GM18520 (cell line): ENCODE data around the gene LYRM4.
"Not testable (repeated sequence)": the region's sequence is repeated elsewhere in the genome, so short reads cannot be mapped to it uniquely, and the experiment has no call there.

Experiments used
- ATAC-seq: cut with Tn5 transposase; IDR thresholded peaks from one replicate; pipeline ENCODE4 v1.9.1; 2021; ENCODE audit not compliant: unreplicated experiment

Gene LYRM4

DNA sequence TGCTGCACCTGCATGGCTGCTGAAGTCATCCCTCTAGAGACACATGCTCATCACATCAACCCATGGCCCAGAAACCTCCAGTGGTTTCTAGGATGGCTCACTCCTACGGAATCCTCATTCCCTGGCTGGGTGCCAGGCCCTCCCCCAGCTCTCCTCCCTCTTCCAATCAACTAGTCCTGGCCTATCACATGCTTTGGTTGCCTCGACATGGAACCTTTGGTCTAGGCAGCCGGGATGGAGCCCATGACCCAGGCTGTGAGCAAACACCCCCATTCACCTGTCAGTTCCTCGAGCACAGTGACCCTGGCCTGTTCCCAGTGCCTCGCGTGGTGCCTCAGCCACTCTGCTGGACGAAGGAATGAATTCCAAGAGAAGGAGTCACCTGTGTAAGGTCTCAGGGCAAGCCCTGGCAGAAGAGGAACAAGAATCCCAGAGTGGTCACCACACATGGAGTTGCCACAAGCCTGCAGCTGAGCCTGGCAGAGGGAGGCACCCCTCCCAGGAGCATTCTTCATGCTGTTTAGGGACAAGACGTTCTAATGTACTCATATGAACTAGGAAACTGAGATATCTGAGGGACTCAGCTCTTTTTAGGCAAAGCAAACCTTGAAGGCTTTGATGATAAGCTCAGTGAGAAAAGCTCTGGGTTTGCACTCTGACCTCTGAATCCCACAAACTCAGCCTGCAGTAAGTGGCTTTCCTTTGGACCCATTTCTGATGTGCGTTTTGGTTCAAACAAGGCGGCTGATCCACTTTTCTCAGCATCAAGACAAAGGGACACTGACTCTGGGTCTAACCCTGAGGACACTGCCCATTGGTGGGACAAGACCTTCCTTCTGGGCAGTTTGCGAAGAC lies 135.4 kb downstream of the LYRM4 start:
- ATAC-seq = no peak

GRCh38 chr6:5124526-5124925 lies 136.2 kb downstream of the LYRM4 start:
- ATAC-seq = no peak

GRCh38 chr6:5123296-5124143 lies 137.2 kb downstream of the LYRM4 start:
- no peak for ATAC-seq

- no peak for ATAC-seq
These were observed 138.1 kb downstream of the LYRM4 start for GRCh38 chr6:5122504-5123112.

DNA sequence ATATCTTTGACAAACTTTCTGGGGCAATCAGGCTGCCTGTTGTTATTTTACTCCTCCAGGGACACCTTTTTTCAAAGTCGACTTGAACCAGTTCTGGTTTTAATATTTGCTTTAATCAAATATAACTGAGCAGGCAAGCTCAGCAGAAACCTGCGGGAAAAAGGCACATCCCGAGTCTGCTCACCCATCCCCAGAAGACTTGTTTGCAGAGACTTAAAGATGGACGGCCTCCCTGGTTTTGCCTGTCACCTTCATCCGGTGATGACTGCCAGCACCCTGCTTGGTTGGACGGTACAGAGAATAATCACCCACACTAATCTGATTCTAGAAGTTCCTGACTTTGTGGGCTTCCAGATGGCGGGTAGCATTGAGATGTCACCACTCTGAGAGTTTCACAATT lies 138.8 kb downstream of the LYRM4 start:
- no peak for ATAC-seq

DNA sequence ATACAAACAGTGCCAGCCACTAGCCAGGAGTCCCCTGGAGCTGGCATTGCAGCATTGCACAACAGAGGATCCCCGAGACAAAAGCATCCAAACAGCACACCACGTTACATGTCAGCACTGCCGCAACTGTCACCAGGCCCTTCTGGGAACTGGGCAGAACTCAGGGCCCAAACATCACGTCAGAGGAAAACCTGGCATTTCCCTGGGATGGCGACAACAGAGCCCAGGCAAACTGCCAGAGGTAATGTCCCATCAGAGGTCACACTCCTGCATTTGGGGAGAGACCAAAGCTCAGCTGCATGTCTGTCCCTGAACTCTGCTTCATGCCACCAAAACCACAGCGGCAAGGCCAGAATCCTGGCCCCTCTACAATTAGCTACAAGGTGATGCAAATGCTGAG lies 139.3 kb downstream of the LYRM4 start:
- no peak for ATAC-seq

GRCh38 chr6:5120543-5120942 lies 140.2 kb downstream of the LYRM4 start:
- ATAC-seq = not testable (repeated sequence)

GRCh38 chr6:5120011-5120410 lies 140.7 kb downstream of the LYRM4 start:
- no peak for ATAC-seq

- ATAC-seq = no peak
These were observed 141.4 kb downstream of the LYRM4 start for GRCh38 chr6:5119090-5119951.

DNA sequence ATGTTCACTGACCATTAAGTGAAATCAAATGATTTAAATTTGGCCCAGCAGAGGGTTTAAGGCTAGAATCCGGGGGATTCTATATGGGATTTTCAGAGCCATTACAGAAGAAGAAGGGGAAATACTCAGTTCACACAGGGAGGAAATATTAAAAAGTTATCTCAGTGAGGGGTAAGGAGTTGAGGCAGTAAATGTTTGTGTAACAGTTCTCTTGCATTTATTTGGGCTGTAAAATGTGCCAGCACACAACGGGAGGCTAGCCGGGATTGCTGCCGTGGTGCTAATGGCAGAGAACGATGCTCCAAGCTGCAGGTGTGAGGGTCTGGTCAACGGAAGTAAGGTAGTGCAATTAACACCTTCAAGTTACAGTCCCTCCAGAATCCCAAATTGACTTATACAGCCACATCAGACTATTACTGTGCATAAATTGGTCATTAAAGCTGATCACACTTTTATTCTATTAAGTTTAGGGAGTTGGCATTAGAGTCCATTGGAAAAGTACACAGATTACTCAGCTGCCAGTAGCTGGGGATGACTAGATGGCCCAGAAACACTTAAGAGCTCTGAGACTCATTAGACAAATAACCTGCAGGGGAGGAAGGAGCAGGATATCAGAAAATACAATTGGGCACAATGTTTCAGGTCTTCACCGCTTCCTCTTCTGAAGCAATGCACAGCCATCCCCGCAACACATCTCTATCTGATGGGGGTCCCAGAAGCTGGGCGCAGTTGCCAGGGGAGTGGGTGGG lies 144.3 kb downstream of the LYRM4 start:
- ATAC-seq = no peak

DNA sequence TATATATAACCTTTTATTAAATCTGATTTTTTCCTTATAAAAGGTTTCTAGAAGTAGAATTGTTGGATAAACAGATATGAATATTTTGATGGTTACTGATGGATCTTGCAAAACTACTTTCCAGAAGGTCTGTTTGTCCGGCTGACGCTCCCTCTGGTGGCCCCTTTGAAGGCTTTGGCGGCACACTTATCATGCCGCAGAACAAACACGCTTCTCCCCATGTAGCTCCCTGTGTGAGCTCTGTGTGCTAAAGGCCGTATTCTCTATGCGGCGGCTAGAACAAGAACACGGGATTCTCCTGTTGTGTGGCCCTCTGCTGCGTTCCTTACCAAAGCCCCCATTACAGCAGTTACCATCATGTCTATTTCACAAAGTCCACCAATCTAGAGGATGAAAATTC lies 145.6 kb downstream of the LYRM4 start:
- no peak for ATAC-seq

GRCh38 chr6:5113096-5113495 lies 147.7 kb downstream of the LYRM4 start:
- ATAC-seq = no peak

- ATAC-seq = no peak
These were observed 148.5 kb downstream of the LYRM4 start for GRCh38 chr6:5112066-5112799.

GRCh38 chr6:5111626-5112025 lies 149.1 kb downstream of the LYRM4 start:
- ATAC-seq = no peak

GRCh38 chr6:5110246-5110645 lies 150.5 kb downstream of the LYRM4 start:
- no peak for ATAC-seq

DNA sequence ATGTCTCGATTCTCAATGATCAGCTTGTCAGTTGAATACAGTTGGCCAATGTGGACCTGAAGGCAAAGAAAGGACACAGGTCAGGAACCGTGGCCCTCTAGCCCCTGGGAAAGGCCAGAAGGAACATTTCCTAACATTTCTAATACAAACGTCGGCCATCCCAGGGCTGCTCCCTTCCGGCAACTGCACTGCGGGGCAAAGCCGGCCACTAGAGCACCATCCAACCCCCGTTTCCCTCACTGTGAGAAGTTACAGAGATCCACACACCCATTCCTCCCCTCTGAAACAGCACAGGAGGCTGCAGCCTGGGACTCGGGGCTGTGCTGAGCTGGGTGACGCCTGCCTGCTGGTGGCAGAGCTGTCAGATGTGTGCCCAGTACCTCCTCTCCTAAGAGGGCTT lies 151.3 kb downstream of the LYRM4 start:
- no peak for ATAC-seq

DNA sequence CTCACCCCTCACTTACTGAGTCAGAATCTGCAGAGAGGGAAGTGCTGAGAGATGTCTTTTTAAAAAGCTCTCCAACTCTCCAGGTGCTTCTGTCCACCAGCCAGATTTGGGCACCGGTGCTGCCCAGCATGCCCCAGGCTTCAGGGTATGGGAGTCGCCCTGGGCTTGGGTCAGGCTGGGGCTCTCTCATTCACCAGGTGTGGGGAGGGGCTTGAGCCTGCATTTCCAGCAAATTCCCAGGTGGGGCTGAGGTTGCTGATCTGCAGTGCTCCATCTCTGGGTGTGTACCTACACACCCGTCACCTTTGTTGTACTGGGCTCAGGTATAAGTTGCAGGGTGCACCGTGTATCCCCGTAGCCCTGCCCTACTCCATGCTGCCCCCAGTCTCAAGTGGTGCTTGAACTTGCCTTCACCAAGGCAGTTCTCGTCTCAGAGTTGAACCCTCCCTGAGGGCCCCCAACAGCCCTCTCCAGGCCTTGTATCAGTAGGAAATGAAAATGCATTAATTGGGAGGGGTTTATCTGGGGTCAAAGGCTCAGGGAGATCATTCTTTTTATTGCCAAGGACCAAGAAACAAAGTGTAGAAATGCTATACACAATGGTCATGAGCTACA lies 152.1 kb downstream of the LYRM4 start:
- ATAC-seq = no peak

DNA sequence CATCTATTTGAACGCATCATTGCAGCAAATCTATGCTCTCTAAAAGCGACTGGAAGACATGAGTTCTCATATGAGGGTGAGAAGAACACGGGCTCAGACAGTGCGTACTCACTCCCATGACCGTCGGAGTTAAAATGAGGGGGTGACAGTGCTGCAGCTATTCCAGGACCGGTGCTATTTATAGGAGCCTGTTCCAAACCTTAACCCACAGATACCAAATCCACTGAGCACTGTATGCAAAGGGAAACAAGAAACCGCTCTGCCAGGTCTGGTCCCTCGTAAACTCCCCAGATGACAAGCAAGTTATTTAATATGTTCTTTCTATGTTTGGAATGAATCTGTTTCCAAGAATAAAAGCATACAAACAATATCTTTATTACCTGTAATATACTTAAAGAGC lies 152.7 kb downstream of the LYRM4 start:
- no peak for ATAC-seq

DNA sequence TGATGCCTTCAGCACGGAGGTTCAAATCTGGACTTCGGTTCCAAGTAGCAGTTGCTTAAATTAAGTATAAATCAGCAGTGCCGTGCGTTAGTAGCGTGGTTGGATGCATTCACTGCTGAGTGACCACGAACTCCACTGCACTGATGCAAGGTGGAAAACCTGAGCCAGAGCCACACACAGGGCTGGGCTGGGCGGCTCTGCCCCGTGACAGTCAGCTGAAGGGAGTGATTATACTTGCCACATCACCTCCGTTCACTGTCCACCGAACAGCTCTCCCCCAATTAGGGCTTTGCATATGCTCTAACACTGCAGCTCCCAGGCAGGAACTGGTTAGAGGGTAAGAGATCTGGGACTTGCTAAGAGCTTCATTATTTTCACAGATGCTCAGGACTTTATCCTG lies 153.4 kb downstream of the LYRM4 start:
- no peak for ATAC-seq
